HG03064 (cell line): ENCODE results near the gene PHF12.
"Not testable (repeated sequence)": the region's sequence is repeated elsewhere in the genome, so short reads cannot be mapped to it uniquely, and the experiment has no call there.

ENCODE experiments used
- ATAC-seq: cut with Tn5 transposase; IDR thresholded peaks from one replicate; pipeline ENCODE4 v1.9.1; 2021; ENCODE audit warnings: low read depth; ENCODE audit not compliant: unreplicated experiment

PHF12 gene

DNA sequence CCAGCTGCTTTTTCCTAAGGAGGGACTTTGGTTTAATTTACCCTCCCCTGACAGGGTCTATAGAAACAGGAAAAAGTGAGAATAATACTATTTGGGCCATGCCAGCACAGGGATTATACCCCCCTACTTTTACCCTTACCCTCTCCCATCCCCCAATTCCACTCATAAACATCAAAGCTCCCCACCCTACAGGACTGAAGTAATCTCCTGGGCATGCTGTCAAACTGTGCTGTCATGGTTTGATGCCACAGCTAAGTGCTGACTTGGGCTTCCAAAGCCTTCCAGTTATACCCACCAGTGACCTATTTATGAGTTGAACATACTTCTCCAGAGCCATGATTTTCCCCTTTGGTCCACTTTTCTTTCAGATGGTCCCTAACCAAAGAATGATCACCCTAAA, 12.8 kb downstream of the PHF12 start:
- no peak for ATAC-seq

DNA sequence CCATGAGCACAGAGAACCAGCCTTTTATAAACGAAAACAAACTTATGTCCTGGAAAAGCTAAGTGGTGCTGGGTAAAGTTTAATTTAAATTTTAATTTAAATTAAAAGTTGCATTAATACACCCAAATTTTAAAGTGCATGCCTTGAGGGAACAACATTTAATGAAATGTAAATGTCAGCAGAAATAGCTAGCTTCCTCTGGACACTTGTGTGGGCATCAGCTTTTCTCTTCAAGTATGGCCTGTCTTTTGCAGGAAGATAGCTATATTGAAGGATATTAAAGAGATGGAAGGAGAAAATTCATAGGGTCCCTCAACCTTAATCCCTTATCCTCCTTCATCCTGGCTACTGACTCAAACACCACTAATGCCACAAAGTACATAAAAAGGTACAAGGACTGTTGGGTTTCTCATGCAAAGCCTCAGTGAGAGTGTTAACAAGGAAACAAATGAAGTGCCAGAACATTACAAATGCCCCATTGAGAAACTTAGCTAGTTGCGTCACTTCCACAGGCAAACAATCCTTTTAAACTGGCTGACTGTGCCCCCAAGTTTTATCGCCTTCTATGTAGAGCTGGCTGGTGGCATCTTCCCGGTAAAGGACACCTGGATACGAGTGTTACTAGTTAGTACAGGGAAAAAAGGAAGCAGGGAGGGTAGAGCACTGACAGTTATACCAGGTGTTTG, 14.1 kb downstream of the PHF12 start:
- no peak for ATAC-seq

DNA sequence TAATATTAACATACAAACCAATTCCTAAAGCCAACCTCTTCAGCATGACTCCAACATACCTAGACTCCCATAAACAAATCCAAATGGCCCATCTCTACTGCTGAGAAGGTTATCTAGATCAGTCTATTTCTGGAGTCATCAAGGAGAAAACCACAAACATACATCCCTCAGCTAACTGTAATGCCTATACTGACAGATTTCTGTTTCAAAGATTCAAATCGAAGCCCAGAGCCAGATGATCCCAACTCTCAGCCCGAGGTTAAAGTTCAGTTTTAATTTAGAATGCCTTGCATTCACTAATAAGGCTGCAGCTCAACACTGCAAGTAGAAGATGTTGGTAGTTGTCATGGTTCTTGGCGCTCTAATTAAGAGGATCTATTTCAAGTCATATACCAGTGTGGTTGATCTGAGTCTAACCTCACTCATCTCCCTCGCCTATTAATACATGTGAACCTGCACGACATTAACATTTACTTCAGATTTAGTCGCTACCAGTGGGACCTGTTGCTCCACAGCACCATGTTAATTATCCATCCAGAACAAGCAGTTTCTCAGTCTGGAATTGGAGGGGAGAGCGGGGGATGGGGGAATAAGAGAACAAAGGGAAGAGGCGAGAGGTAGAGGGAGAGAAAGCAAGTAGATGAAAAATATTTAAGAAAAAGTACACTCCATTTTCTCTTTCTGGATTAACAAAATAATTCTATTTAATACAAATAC, 15.4 kb downstream of the PHF12 start:
- ATAC-seq: no peak

DNA sequence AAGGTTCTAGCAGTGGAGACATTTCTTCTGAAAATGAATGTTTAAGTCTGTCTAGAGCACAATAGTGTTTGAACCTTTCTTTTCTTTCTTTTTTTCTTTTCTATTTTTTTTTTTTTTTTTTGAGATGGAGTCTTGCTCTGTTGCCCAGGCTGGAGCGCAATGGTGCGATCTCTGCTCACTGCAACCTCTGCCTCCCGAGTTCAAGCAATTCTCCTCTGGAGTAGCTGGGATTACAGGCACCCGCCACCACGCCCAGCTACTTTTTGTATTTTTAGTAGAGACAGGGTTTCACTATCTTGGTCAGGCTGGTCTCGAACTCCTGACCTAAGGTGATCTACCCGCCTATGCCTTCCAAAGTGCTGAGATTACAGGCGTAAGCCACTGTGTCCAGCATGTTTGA, 16.8 kb downstream of the PHF12 start:
- ATAC-seq: not testable (repeated sequence)

DNA sequence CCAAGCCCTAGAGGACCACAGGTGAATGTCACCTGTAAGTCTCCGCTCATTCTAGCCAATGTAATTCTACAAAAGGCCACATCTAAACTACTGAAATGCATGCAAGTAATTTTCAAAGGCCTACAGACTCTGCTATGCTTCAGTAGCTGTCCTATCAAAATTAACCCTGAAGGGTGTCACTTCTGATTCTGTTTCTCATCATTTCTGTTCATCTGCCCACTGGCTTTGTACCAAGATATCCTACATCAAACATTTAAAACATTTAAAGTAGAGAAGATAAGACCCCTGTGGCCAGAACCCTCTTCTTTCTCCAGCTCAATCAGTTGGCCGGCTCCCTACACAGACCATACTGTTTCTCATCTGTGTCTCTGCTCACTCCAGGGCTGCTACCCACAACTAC, 21.5 kb downstream of the PHF12 start:
- no peak for ATAC-seq

DNA sequence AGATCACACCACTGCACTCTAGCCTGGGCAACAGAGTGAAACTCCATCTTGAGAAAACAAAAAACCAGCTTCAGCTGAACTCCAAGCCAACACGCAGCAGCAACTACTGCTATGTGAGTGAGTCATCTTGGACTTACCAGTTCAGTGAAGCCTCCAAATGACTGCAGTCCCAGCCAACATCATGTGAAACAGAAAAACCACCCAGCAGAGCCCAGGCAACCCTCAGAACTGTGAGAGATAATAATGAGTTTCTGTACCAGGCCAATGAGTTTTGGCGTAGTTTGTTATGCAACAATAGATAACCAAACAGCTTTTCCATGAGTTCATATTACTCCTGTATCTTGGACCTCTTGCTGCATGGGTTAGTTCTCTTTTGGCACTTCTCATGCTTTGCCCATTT, 23.3 kb downstream of the PHF12 start:
- no peak for ATAC-seq

DNA sequence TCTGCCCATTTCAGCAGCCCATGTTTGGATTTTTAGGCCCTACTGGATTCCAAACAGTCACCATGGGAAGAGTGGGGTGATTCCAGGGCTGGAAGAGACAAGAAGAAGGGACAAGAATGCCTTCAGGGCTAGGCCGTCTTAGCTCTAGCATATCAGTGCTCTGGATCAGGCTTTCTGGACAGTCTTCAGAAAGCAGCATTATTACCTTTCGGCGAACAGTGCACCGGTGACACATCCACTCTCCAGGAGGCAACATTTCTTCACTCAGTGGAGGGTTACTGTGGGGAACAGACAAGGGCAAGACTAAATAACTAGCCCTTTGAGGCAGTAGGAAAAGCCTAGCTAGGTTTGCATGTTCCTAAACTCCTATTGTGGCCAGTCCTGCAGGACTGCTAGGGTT, 24.5 kb downstream of the PHF12 start:
- no peak for ATAC-seq

DNA sequence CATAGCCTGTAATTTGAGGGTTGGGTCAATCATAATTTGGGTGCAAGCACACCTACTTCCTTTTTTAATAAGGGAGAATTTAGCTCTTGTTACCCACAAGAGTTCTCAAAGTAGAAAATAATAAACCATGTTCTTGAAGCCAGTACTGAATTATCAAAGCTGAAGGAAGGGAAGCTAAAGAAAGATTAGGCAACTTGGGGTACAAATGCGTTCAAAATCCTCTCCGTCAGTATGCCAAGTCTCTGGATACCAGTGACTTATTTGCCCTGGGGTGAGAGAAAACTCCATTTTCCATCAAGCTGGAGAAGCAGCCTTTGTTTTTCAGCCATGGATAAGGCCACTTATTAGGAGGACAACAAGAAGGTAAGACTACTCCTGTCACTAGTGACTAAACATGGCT, 25.0 kb downstream of the PHF12 start:
- ATAC-seq: no peak

DNA sequence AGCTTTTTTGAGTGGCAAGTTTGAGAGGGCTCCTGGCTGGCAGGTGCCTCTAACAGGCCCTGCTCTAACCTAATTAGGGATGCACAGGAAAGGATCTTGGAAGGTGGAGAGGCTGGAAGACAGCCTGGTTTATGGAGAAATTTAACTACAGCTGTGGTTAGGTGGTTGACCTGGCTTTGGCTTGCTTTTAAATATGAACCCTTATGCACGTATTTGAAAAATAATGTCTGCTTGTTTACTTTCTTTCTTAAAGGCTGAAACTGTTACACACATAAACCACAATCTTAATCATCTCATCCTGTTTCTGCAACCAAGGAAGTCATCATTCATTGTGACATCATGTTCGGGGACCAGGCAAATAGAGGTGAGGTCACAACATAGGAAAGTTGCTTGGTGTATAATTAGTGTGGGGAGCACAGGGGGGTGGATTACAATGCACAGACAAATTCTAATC, 25.4 kb downstream of the PHF12 start:
- no peak for ATAC-seq

DNA sequence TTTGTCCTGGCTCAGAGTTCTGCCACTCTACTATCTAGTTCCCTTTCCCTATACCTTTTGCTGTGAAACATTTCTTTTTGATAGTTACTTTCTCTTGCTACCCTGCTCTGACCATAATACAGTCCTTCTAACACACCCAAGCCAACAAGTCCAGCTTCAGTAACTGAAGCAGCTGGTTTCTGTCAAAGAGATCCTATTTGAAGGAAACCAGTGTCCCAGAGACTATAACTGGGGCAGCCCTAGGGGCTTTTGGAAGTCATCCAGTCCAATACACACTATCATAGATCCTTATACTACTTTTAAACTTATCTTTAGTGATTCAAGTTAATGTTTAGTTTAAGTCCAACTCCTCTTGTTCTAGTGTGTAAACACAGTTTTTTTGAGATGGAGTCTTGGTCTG, 31.1 kb downstream of the PHF12 start:
- ATAC-seq: no peak

DNA sequence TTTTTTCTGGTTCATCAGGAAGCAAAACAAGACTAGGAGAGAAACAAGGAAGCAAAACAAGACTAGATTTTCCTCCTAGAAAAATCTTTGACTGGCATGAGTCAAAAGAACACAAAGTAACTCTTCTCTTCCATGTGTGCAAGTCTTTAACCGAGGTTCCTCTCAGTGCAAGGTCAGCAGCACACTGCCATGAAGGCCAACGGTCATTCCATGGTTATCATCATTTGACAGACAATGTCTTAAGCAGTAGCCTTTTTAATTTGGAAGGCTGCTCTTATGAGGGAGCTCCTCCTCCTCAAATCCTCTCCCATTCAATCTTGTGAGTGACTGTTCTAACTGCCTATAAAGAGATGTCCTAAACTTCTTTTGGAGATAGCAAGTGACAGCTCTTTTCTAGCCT, 33.0 kb downstream of the PHF12 start:
- no peak for ATAC-seq

DNA sequence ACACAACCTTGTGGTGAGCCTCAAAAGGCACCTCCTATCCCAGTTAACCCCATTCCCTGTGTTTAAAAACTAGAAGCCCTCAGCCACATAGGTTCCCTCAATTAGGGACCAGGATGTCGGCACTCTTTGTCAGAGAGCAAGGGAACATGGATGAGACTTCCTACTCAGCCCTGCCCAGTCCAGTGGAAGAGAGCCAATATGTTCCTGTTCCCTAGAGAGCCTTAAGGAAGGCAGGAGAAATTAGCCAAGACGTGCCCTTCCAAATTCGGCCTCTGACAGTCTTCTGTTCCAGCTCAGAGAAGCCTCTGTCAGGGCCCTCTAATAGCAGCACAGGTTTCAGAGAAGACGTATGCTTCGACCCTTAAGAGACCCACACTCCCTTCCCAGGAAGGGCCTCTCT, 33.9 kb downstream of the PHF12 start:
- ATAC-seq: no peak

DNA sequence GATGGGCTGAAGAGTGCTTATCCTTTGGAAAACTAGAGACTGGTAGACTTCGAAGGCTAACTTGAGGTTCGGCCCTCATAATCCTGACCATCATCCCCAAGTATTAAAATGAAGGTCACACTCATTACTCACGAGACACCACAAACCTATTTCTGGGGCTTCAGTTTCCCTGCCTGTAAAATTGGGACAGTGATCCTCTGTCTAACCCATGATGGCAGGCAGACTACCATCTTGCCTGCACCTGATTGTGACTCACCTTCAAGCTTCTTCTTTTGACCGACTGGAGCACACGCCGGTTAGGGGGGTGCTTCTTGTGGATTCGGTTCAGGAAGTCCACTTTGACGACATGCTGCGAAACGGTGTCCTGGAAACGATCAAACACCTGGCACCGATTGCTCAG, 34.3 kb downstream of the PHF12 start:
- ATAC-seq: no peak

DNA sequence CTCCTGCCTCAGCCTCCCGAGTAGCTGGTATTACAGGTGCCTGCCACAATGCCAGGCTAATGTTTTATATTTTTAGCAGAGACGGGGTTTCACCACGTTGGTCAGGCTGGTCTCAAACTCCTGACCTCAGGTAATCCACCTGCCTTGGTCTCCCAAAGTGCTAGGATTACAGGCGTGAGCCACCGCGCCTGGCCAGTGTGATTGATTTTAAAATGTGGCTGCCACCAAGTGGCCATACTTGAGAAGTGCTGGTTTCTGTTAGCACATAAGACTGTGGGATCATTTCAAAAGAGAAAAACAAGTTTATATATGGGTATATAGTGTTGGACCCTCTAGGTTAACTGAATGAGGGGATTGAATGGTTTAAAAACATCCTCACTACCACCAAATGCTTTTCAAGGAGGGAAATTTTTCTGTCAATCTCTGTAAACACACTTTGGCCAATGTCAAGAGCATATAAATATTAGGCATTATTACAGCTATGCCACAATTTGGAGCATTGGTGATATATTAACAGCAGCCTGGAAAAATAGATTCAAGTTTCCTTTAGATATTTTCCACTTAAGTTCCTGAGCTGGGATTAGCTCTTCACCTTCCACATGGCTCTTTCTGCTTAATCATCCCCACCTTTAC, 34.9 kb downstream of the PHF12 start:
- no peak for ATAC-seq

DNA sequence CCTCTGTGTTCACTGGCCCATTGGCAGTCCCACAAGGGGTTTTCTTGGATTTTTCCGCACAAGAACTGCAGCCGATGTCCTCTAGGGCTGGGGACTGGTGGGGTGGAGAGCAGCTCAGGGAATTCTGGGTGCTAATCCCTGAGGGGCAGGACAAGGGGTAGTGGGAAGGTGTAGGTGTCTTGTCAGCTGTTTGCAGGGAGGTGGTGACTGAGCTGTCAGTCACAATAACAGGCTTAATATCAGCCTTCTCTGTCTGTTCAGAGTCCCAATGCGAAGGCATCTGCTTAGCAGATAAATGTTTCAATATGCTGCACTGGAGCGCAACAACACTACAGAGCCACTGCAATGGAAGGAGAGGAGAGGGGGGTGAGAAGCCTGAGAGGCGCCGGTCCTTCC, 38.4 kb downstream of the PHF12 start:
- no peak for ATAC-seq

DNA sequence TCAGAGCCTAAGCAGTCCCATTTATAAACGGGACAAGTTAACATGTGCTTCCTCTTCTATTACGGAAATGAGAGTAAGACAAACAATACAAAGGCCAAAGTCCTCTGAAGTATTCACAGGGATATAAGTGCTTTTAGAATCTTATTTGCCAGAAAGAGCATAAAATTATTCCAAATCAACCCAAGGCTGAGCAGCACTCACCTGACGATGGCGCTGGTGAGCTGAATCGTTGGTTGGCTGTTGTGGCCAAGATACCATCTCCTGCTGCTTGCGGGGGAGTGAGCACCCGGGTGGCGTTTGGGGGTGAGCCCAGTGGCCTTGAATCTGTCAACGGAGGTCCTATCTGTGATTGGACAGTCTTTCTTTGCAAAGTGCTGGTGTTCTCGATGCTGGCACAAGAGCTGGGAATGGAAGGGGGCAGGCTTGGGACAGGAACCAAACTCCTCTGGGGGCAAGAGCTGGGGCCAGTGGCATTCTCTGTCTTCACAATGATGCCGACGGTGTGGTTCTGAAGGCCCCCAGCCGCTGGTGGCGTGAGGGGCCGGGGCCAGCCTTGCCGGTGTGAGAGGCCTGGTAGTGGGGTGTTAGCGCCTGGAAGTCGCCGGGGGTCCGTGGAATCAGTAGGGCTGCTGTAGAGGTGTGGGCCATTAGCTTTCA, 38.9 kb downstream of the PHF12 start:
- ATAC-seq: no peak

DNA sequence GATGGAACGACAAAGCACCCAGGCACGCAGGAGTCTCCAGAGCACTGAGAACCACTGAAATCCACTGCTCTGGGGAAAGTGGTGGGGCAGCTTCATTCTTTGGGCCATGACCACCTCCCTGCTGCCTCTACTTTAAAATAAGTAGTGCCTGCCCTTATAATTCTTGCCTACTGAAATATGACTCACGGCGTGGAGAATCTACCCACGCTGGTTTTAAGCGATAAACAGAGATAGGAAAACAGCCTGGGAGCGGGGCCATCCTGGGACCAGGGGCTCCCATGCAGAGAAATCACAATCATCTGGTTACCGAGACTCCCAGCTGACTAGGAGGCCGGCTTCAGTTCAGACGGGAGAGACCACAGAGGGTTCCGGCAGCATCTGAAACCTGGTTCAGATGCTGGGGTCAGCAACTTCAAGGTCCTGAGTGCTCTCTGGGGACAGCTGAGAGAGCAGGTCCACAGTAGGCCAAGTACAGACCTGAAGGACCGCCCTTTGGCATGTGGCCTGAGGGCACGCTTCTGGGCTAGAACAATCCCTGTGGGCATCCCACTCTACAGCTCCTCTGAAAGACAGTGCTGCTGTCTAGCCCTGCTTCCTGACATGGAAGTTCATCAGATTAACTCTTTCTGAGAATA, 39.8 kb downstream of the PHF12 start:
- ATAC-seq: no peak

DNA sequence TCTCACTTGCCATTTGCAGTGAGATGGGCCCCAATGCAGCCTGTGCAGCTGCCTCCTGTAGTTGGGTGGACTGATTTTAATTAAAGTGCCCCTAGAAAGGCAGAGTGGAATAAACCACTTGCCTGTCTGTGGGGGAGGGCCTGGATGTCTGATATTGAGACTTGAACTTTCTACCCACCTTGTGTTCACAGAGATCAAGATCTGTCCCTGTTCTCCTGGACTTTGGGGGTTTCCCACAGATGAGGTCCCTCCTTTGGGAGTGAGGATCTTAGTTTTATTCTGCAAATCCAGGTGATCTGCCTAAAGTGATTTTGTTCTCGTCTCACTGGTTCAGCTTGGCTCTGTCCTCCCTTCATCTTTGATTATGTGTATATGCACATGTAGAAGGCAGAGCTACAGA, 40.8 kb downstream of the PHF12 start:
- no peak for ATAC-seq

DNA sequence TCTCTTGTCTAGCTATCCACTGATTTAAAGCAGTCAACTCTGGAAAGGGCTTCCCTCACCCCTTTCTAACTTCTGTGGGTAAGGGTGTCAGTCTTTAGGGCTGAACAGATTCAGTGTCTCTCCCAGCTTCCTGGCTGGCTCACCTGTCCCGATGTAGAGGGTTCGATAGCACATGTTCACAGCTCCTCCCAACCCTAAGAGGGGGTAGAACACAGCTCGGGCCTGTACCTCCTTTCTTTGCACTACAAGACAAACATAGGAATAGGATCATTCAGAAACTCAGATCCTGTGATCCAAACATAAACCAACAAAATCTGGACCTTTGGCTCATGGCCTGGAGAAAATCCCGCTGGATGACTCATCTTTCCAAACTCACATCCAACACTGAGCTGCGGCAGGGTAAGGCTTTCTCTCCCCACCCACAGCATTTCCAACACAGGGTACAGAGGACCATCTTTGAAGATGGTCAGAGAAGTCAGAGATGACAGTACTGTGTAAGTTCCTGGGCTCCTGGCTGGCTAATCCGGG, 42.6 kb downstream of the PHF12 start:
- ATAC-seq: no peak

DNA sequence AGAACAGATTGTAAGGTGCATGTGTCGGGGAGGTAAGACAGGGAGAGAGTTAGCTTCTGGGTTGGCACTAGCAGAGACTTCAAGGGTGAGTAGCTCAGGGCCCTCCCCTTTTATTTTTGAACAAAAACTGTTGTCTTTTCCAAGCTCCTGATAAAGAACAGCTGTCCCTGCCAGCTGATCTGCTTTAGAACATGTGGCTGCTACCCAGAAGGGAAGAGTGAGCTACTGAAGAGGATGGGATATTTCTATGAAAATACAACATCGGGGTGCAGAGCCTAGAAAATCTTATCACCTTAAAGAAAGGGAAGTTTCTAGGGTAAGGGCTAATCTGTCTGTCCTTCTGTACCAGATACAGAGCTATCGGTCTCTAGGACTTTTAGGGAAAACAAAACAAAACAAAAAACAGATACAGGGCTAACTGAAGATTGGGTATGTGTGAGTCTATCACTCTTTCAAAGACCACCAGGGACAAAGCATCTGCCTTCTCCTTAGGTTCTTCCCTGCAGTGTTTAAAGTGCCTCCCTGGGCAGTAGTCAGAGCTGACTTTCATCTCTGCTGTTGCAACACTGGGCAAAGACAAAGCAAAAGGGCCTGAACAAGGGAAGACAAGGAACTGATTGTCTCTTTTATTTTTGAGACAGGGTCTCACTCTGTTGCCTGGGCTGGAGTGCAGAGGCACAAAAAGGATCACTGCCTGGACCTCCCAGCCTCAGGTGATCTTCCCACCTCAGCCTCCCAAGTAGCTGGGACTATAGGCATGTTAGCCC, 43.4 kb downstream of the PHF12 start:
- ATAC-seq: no peak
